RCC 7860 (cell line): Measurements from ENCODE around the gene WASF2.
"Not testable (repeated sequence)": the region's sequence is repeated elsewhere in the genome, so short reads cannot be mapped to it uniquely, and the experiment has no call there.

ENCODE experiments used
- DNase-seq: peaks from one replicate; pipeline ENCODE4 v3.0.0-alpha.2; 2015; ENCODE audit warnings: low spot score
- FAIRE-seq: peaks from 2 replicates; lab custom pipeline; 2012; peaks lifted over from hg19 to GRCh38; lab: Jason Lieb, UNC

WASF2 gene

GRCh38 chr1:27489973-27490741 lies at the start of gene WASF2:
Gene WASF2, minus strand, starts transcription at chr1:27490167. Its CDS starts 61,277 bp downstream, at chr1:27428890.
- FAIRE-seq, result peak; percentile 82
- peak; percentile 92 for DNase-seq

DNA sequence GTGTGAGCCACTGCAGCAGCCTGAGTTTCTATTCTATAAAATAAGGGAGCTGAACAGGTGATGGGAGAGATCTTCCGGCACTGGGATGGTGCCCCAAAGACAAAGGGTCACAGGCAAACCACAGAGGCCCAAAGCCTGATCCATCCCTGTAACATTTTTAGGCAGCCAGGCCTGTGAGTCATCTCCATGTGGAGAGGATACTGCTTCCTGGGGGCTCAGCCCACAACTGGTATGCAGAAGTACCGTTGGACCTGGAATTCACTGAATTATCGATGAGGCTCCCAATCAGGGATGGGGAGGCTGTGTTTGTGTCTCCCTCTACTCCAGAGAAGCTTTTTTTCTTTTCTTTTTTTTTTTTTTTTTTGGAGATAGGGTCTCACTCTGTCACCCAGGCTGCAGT lies 48.8 kb upstream of the WASF2 start:
- FAIRE-seq (peak; percentile 82), DNase-seq (peak; percentile 72)

DNA sequence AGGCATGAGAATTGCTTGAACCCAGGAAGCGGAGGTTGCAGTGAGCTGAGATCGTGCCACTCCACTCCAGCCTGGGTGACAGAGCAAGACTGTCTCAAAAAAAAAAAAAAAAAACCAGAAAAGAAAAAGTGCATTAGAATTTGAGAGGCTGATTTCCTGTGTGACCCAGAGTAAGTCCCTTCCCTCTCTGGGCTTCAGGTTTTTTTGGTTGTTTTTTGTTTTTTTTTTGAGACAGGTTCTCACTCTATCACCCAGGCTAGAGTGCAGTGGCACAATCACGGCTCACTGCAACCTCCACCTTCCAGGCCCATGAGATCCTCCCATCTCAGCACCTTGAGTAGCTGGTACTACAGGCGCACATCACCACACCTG lies 48.3 kb upstream of the WASF2 start:
- not testable (repeated sequence) for DNase-seq, FAIRE-seq

GRCh38 chr1:27536767-27537166 lies 46.8 kb upstream of the WASF2 start:
- FAIRE-seq (peak; percentile 87), DNase-seq (peak; percentile 89)

DNA sequence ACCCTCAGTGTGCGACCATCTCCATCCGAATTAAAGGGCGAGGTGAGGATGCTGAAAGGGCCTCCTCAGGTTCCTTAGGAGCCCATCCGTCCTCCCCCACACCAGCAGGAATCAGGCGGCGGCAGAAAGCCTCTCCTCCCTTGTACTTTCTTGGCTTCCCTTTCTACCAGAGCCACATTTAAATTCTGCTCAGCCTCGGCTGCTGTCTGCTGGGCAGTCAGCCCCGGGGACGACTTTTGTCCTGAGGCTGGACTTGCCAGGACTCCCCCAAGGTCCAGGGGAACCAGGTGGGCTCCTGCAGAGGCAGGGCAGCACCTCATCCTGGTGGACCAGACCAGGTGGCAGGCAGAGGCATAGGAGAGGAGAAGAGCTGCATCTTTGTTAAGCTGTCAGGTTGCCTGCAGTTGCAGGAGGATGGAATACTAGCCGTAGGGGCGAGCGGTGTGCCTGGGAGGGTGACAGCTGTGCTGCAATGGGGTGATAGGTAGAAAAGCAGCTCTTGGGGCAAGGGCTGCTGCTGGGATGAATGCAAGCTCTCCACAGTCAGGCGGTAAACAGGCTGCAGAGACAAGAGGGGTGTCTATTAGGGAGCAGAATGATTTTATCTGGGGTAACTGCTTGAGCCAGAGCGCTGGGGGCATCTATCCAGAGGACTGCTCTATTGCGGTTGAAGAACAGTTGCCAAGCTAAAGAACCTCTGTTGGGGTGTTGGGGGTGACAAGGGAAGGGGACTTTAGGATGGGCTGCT lies 46.2 kb upstream of the WASF2 start:
- DNase-seq (no peak), FAIRE-seq (no peak)

DNA sequence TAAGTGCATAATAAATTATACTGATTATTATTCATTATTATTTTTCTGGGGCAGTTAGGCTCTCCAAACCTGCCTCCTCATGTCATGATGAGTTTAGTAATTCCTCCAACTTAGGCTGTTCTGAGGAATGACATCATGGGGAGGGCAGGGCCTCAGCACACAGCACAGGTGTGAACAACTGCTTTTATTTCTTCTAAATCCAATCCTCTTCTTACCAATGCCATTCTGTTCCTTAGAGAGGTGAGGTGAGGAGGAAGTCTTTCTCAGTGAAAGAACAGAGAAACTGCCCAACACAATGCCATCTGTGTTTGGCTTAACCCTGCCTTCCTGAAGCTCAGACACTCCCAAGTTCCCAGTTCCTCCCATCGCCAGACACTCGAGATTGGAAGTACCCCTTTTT lies 45.4 kb upstream of the WASF2 start:
- FAIRE-seq, result no peak
- no peak for DNase-seq

DNA sequence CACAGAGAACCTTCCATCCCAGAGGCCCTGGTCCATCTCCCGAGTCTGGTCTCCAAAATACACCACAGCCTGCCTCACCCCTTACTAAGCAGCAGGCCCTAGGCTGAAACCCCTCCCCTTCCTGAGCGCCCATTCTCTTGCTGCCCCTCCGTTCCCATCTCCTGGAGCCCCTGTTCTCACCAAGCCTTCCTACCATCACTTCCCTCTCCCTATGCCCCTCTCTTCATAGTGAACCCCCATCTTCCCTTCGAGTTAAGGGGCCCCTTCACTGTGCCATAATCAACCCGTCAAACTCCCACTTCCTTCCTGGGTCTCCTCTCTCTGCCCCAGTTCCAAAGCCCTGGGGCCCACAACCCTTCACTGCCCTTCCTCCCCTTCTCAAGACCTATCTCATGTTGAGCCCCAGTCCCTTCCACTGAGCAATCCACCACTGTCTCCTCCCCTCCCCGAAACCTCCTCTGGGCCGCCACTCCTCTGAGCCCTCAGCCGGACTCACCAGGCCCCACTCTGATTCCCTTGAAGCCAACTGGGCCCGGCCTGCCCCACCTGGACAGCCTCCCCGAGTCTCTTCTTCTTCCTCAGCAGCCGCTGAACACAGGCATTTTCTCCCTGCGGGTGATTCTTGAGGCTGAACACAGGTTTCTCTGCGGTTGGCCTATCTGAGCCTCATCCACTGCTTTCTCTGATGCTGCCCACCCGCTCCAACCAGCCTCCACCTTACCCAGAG lies 42.2 kb upstream of the WASF2 start:
- FAIRE-seq (no peak), DNase-seq (no peak)

DNA sequence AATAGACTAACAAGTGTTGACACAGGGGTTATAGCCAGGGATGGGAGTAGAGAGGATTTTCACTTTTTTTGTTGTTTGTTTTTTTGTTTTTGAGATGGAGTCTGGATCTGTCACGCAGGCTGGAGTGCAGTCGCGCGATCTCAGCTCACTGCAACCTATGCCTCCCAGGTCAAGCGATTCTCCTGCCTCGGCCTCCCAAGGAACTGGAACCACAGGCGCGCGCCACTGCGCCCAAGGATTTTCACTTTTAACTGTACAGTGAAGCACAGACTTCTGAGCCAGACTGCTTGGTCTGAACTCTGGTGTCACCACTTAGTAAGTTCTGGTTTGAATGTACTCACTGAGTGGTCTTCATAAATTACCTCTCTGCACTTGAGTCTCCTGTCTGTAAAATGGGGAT lies 40.2 kb upstream of the WASF2 start:
- FAIRE-seq (no peak), DNase-seq (no peak)

- DNase-seq, result no peak
- FAIRE-seq, result no peak
Observed at GRCh38 chr1:27529704-27530018, 39.7 kb upstream of the WASF2 start.

DNA sequence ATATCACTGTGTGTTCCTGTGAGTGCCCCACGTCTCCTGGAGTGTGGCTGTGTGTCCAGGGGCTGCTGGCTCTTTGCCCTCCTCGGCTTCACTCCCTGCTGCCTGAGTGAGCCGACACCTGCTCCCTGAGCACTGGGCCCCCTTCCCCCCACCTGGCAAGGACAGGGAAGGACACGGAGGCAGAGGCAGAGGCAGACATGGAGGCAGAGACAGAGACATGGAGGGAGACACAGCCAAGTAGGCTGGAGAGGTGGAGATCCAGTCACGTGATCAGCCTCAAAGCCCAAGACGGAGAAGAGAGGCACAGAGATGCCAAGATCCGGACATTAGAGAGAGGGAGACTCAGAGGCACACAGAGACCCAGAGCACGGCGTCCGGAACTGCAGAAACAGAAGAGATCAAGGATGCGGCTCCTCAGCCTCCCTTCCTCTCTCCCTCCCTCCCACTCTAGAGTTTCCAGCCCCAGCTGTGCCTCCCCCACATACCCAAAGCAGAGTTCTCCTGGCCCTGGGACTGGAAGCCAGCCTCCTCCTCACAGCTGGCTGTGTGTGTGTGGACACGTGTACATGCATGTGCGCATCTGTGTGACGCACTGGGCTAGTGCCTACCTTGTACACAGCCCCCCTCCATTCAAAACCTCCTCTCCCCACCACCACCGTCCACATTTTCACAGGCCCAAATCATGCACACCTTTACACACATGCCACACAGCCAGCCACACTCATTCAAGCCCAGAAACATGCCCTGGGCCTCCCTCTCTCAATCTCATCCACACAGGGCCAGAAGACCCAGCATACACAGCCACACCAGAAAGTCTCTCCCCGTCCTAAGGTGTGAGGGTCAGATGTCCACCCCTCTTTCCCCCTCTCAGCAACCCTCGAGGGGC lies 39.1 kb upstream of the WASF2 start:
- FAIRE-seq (no peak), DNase-seq (no peak)

DNA sequence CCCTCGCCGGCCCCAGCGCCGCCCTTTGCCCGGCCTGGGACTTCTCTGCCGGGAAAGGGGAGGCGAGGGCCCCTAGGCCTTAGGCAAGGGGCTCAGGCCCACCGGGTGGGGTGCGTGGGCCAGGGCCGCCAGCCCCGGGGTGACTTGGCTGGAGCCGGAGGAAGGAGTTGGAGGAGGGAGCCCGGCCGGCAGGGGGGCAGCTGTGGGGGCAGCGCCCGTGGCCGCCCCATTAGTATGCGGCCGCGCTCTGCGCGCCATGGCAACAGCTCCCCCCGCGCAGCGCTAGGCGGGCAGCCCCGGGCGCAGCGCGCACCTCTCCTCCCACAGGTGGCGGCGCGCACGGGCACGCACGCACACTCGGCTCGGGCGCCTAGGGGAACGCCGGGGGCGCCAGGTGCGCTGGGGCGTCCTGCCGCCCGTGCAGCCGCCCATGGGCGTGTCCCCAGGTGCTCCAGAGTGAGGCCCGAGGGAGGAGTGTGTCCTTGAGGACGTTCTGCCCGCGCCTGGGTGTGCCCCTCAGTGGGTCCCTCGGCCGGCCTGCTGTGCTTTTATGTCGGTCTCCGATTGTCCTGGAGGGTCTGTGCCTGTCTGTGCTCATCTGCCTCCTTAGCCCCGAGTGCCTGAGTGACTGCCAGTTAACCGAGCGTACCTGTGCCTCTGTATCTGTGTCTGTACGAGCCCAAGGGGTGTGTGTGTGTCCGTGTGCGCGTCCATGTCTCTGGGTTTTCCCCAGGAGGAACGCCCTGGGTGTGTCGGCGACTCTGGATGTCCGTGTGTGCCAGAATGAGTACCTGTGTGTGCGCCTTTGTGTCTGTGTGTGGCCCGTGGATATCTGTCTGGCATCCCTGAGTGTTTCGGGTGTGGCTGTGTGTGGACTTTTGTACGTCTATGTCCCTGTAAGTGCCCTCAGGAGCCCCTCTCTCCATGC lies 38.2 kb upstream of the WASF2 start:
- FAIRE-seq, result no peak
- DNase-seq, result no peak

DNA sequence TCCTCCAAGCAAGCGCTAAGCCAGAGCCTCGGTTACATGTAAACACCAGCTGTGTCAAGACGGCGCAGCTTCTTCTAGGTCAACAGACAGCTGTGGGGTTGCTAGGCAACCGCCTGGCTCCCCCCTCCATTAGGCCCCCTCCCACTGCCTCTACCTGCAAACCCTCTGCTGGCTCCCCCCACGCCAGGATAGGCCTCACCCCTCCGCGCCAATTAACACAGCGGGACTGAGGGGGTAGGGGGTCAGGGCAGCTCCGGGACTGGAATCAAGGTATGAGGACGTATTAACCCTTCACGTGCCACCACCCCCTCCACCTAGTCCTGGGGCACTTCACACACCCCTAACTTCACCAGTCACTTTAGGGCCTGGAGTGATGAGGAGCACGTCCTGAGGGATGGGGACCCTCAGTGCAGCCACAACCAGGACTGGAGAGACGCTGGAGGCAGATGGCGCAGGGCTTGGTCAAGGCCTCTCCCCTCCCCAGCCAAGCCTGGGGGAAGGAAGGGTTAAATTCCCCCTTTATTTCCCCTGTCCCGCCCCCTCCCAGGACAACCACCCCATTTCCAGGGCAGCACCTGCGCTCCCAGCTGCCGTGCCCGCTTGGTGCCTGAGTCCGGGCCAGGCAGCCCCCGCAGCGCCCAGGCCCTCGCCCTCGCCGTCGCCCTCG lies 37.4 kb upstream of the WASF2 start:
- DNase-seq (no peak), FAIRE-seq (no peak)

- DNase-seq, result no peak
Observed at GRCh38 chr1:27526569-27527222, 36.7 kb upstream of the WASF2 start.

DNA sequence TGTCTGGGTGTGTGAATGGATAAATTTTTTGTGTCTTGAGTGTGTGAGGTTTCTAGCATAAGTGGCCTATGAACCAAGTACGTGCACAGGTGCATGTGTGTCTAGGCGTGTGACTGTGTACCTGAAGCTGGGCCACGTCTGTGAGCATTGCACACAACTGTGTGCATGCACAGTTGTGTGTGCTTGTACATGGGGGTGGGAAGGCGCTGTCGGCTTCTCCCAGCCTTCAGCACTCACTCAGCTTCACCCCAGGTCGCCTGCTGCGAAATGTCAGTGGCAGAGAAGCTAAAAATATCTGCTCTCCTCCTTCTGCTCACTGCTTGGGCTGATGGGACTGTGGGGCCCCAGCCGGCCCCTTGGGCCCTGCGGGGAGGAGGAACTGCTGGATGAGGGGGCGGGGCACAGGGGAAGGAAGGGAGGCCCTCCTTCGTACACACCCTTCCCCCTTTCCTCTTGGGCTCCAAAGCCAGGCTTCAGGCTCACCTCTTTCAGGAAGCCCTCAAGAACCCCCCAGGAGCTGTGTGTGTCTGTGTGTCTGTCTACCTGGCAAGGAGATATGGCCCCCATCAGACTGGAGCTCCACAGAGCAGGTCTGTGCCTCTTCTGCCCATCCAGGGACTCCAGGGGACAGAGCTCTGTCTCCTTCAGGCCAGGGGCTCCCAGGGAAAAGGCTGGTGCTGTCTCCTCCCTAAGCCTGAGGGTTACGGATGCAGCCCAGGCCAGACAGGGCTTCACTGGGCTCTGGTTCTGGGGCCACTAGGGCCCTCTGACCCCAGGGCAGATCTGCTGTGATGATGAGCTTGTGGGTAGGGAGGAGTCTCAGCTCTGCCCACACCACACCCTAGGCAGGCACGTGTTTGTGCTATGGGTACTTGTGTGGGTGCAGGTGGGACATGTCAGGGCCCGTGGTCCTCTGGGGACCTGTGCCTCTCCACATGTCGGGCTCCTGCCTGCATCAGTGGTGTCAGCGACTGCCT lies 35.6 kb upstream of the WASF2 start:
- FAIRE-seq (no peak), DNase-seq (no peak)

More at GRCh38 chr1:27526569-27527222, 36.7 kb upstream of the WASF2 start:
- no peak for FAIRE-seq

- FAIRE-seq, result no peak
Observed at GRCh38 chr1:27523337-27524020, 33.5 kb upstream of the WASF2 start.

DNA sequence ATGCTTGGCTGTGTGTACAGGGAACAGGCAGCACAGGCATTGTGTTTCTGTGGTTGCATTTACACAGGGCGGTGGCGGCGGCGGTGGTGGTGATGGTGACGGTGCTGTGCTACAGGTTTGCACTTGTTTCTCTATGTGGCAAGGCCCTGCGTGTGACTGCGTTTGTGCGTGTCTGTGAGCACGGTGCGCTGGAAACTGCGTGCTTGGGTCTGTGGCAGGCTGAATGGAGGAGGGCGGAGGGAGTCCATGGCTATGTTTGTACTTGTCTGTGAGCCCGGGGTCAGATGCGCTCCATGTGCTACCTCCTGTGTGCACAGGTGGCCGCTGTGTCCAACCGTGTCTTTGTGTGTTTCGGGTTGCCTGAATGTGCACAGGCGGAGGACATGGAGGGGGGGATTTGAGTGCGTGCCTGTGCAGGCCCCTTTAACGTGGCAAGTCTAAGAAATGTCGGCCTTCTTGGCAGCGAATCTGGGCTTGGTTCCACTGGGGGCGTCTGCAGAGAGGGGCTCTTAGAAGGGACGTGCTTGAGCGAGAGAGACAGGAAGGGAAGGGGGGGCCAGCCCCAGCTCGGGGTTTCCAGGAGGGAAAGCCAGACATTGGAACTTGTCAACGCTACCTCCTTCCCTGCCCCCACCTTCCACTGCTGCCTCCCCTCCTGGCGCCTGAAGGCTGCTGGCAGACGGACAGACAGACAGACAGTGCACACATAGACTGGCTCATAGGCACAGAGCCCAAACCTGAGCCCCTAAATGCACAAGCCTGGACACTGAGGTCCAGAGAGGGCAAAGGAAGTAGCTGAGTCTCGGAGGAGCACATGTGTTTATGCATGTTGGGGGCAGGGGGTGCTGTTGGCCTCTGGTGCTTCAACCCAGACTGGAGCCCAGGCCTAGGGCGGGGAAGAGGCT lies 32.7 kb upstream of the WASF2 start:
- no peak for FAIRE-seq
- no peak for DNase-seq

More at GRCh38 chr1:27523337-27524020, 33.5 kb upstream of the WASF2 start:
- DNase-seq, result no peak
